Endometrial microvascular endothelial cells (primary cell): Measurements from ENCODE around the gene CDH5. TPM values are rescaled to one million over a fixed set of nuclear protein-coding genes. Genes with fewer than 3 reads are reported as not detected.
"Not testable (repeated sequence)": the region's sequence is repeated elsewhere in the genome, so short reads cannot be mapped to it uniquely, and the experiment has no call there.

Experiments used
- in situ Hi-C: cut with HindIII; loops from 2 replicates; pipeline ENCODE4 v1.10.0; 2017; ENCODE audit warnings: low sequenced_read_pairs, low pct_unique_long_range_greater_than_20kb; ENCODE audit errors: inconsistent ontology term
- total RNA-seq: library from RNA; depleted of rRNA; stranded (reverse); fragments of >200 nt; gene quantifications from one replicate; pipeline ENCODE4 v1.2.3, GENCODE V29; 2015; ENCODE audit errors: inconsistent ontology term

The CDH5 gene
- total RNA-seq, 1 donor from 2014 or later = 638 TPM

GRCh38 chr16:66443269-66443652 lies 76.8 kb downstream of the CDH5 start:
- in situ Hi-C loops = no loop called here

GRCh38 chr16:66444049-66444481 lies 77.6 kb downstream of the CDH5 start:
- in situ Hi-C loops = no loop called here

GRCh38 chr16:66446737-66447136 lies 80.2 kb downstream of the CDH5 start:
- in situ Hi-C loops = no loop called here

GRCh38 chr16:66447491-66447890 lies 81.0 kb downstream of the CDH5 start:
- in situ Hi-C loops = no loop called here

- in situ Hi-C loops = no loop called here
These were observed 85.1 kb downstream of the CDH5 start for GRCh38 chr16:66451548-66451947.

- in situ Hi-C loops = not testable (repeated sequence)
These were observed 86.7 kb downstream of the CDH5 start for GRCh38 chr16:66453230-66453629.

Other genes with a start within 250 kb of the CDH5 start
- gene BEAN1, start 60.6 kb downstream of the CDH5 start, total RNA-seq = not detected
- gene TK2, start 183.4 kb downstream of the CDH5 start, total RNA-seq = 24.9 TPM
- 134 TPM for gene CKLF, start 185.9 kb downstream of the CDH5 start, total RNA-seq
- 3.3 TPM for gene CMTM1, start 199.7 kb downstream of the CDH5 start, total RNA-seq
- not detected for gene CMTM2, start 212.8 kb downstream of the CDH5 start, total RNA-seq
- 94.8 TPM for gene CMTM3, start 238.0 kb downstream of the CDH5 start, total RNA-seq